H1 (cell line): Measurements from ENCODE around the gene MGLL. TPM values are rescaled to one million over a fixed set of nuclear protein-coding genes. Genes with fewer than 3 reads are reported as not detected.

Source experiments
- CTCF ChIA-PET: fragments of 300-600 bp; sonication (Branson Sonifier 250); formaldehyde crosslinking; loops from one replicate; lab custom pipeline; 2021; ENCODE audit not compliant: partially characterized antibody; lab: Charles Lee
- POLR2A ChIA-PET: fragments of 300-600 bp; sonication (Branson Sonifier 250); formaldehyde crosslinking; loops from one replicate; lab custom pipeline; 2021; ENCODE audit warnings: inconsistent platforms; ENCODE audit not compliant: partially characterized antibody; lab: Charles Lee
- DNase-seq, 2 experiments: peaks; one replicate each; pipeline versions ENCODE4 v3.0.0 to v3.0.0-alpha.2; 2010 to 2022; ENCODE audit warnings: low spot score in 2 of 2, low read depth in 1 of 2, mixed read lengths in 1 of 2
- FAIRE-seq: peaks from 2 replicates; lab custom pipeline; 2011; peaks lifted over from hg19 to GRCh38; lab: Jason Lieb, UNC
- H2AFZ ChIP-seq: 2 replicates; pipeline ENCODE4 v1.8.1; 2012; ENCODE audit warnings: low read length, inconsistent platforms
- H2AK5ac ChIP-seq: 2 replicates; pipeline ENCODE4 v1.6.1; 2013; ENCODE audit warnings: low read depth, low read length
- H2BK120ac ChIP-seq: replicated peaks from 2 replicates; pipeline ENCODE3; 2013; ENCODE audit warnings: low read depth, low read length, inconsistent platforms
- H2BK12ac ChIP-seq: 2 replicates; pipeline ENCODE4 v1.6.1; 2013; ENCODE audit warnings: low read depth, low read length
- H2BK15ac ChIP-seq: 2 replicates; pipeline ENCODE4 v1.6.1; 2013; ENCODE audit warnings: low read length
- H2BK20ac ChIP-seq: 2 replicates; pipeline ENCODE4 v1.6.1; 2013; ENCODE audit warnings: low read length
- H2BK5ac ChIP-seq: 2 replicates; pipeline ENCODE4 v1.6.1; 2013; ENCODE audit warnings: low read depth, low read length
- H3K14ac ChIP-seq: 2 replicates; pipeline ENCODE4 v1.6.1; 2013; ENCODE audit warnings: inconsistent platforms; ENCODE audit not compliant: insufficient read length
- H3K18ac ChIP-seq: 2 replicates; pipeline ENCODE4 v1.6.1; 2013; ENCODE audit warnings: low read length; ENCODE audit errors: extremely low read depth
- H3K23ac ChIP-seq: 2 replicates; pipeline ENCODE4 v1.6.1; 2013; ENCODE audit warnings: inconsistent platforms; ENCODE audit not compliant: insufficient read length
- H3K23me2 ChIP-seq: 2 replicates; pipeline ENCODE4 v1.6.1; 2013; ENCODE audit warnings: low read depth, low read length
- H3K27ac ChIP-seq: 2 replicates; pipeline ENCODE4 v1.6.1; 2011; ENCODE audit warnings: low read depth, low read length, inconsistent platforms
- H3K27me3 ChIP-seq, 4 experiments: replicated peaks in 1 of 4; 1 replicate in 1 of 4; 2 replicates in 3 of 4; pipeline versions ENCODE4 v1.6.1 to v1.8.1; 2011 to 2013; ENCODE audit warnings: low read length in 3 of 4, mild to moderate bottlenecking in 3 of 4, inconsistent platforms in 2 of 4, mixed read lengths in 2 of 4, moderate library complexity in 1 of 4; ENCODE audit not compliant: control insufficient read depth in 3 of 4, insufficient read depth in 3 of 4; ENCODE audit errors: extremely low read depth in 1 of 4
- H3K36me3 ChIP-seq, 4 experiments: 2 replicates each; pipeline versions ENCODE4 v1.6.1 to v1.8.1; 2011 to 2013; ENCODE audit warnings: mild to moderate bottlenecking in 4 of 4, low read length in 3 of 4, moderate library complexity in 2 of 4, control low read depth in 1 of 4, inconsistent platforms in 1 of 4; ENCODE audit not compliant: insufficient read depth in 4 of 4, control insufficient read depth in 2 of 4
- H3K4ac ChIP-seq: replicated peaks from 2 replicates; pipeline ENCODE3; 2013; ENCODE audit warnings: low read length, low read depth, mixed read lengths, inconsistent platforms; ENCODE audit not compliant: insufficient read length
- H3K4me1 ChIP-seq, 4 experiments: replicated peaks in 1 of 4; 1 replicate in 1 of 4; 2 replicates in 3 of 4; pipeline versions ENCODE4 v1.6.1 to v1.8.1; 2011 to 2013; ENCODE audit warnings: low read length in 3 of 4, inconsistent platforms in 2 of 4, mixed read lengths in 1 of 4; ENCODE audit not compliant: insufficient read depth in 4 of 4, control insufficient read depth in 3 of 4
- H3K4me2 ChIP-seq, 2 experiments: 2 replicates each; pipeline versions ENCODE4 v1.6.1 to v1.8.1; 2011 to 2013; ENCODE audit warnings: low read depth in 2 of 2, low read length in 2 of 2, control low read depth in 1 of 2, inconsistent platforms in 1 of 2, mild to moderate bottlenecking in 1 of 2; ENCODE audit not compliant: insufficient read depth in 1 of 2
- H3K4me3 ChIP-seq, 4 experiments: fragments of 200-600, 300-600 bp in 1 of 4; sonication (generic), shearing (Covaris generic), sonication (Bioruptor Twin) in 1 of 4; 2 replicates each; pipeline versions ENCODE4 v1.5.1 to v1.8.1; 2011 to 2016; ENCODE audit warnings: low read length in 4 of 4, low read depth in 3 of 4, control low read depth in 2 of 4, inconsistent platforms in 2 of 4, mild to moderate bottlenecking in 2 of 4, mixed read lengths in 1 of 4, moderate library complexity in 1 of 4; ENCODE audit not compliant: insufficient read depth in 2 of 4; ENCODE audit errors: extremely low read depth in 1 of 4
- H3K56ac ChIP-seq: replicated peaks from 2 replicates; pipeline ENCODE3; 2013; ENCODE audit warnings: low read depth, mild to moderate bottlenecking, mixed read lengths, low read length, inconsistent platforms; ENCODE audit not compliant: insufficient read length
- H3K79me1 ChIP-seq: 2 replicates; pipeline ENCODE4 v1.6.1; 2013; ENCODE audit warnings: low read depth, low read length, control low read depth
- H3K79me2 ChIP-seq, 2 experiments: 2 replicates each; pipeline versions ENCODE4 v1.6.1 to v1.8.1; 2012 to 2013; ENCODE audit warnings: low read length in 2 of 2, mild to moderate bottlenecking in 2 of 2, inconsistent platforms in 1 of 2; ENCODE audit not compliant: insufficient read depth in 2 of 2, control insufficient read depth in 1 of 2
- H3K9ac ChIP-seq, 4 experiments: replicated peaks in 1 of 4; 1 replicate in 1 of 4; 2 replicates in 3 of 4; pipeline versions ENCODE4 v1.6.1 to v1.8.1; 2011 to 2013; ENCODE audit warnings: low read depth in 3 of 4, low read length in 3 of 4, control low read depth in 2 of 4, mild to moderate bottlenecking in 2 of 4, moderate library complexity in 2 of 4, inconsistent platforms in 1 of 4; ENCODE audit errors: extremely low read depth in 1 of 4
- H3K9me3 ChIP-seq, 2 experiments: 2 replicates each; pipeline versions ENCODE4 v1.6.1 to v1.8.1; 2012 to 2013; ENCODE audit warnings: mild to moderate bottlenecking in 2 of 2, moderate library complexity in 2 of 2, control low read depth in 1 of 2, inconsistent platforms in 1 of 2, low read depth in 1 of 2, low read length in 1 of 2, mixed read lengths in 1 of 2; ENCODE audit not compliant: insufficient read depth in 2 of 2
- H4K20me1 ChIP-seq, 2 experiments: replicated peaks in 1 of 2; 2 replicates each; pipeline versions ENCODE3 to v1.8.1; 2011 to 2013; ENCODE audit warnings: inconsistent platforms in 2 of 2, low read length in 2 of 2, mild to moderate bottlenecking in 1 of 2; ENCODE audit not compliant: insufficient read depth in 2 of 2, control insufficient read depth in 1 of 2
- H4K5ac ChIP-seq: 2 replicates; pipeline ENCODE4 v1.6.1; 2013; ENCODE audit warnings: low read length, low read depth, mixed read lengths, inconsistent platforms; ENCODE audit not compliant: insufficient read length
- H4K8ac ChIP-seq: 2 replicates; pipeline ENCODE4 v1.8.0; 2013; ENCODE audit warnings: mild to moderate bottlenecking, moderate library complexity, low read length, inconsistent platforms; ENCODE audit not compliant: insufficient read depth; ENCODE audit errors: extremely low read depth
- H4K91ac ChIP-seq: replicated peaks from 2 replicates; pipeline ENCODE3; 2013; ENCODE audit warnings: low read length, mixed read lengths, inconsistent platforms; ENCODE audit not compliant: insufficient read length
- ASH2L ChIP-seq: fragments of 200-600, 300-600 bp; sonication (generic); IDR thresholded peaks from one replicate; pipeline ENCODE4 v1.7.1; 2017; ENCODE audit warnings: low read length
- ATF3 ChIP-seq: IDR thresholded peaks from 2 replicates; pipeline ENCODE4 v1.6.1; 2011; ENCODE audit warnings: low read depth, mild to moderate bottlenecking, low read length; ENCODE audit not compliant: insufficient read depth
- BACH1 ChIP-seq: IDR thresholded peaks from 2 replicates; pipeline ENCODE4 v1.6.1; 2012; ENCODE audit warnings: low read length, improper control_type of control experiment
- BRCA1 ChIP-seq: IDR thresholded peaks from 2 replicates; pipeline ENCODE4 v1.6.1; 2012; ENCODE audit warnings: low read depth, low read length, improper control_type of control experiment
- FOSL1 ChIP-seq: IDR thresholded peaks from 2 replicates; pipeline ENCODE4 v1.6.1; 2011; ENCODE audit warnings: mild to moderate bottlenecking, low read depth, low read length, moderate library complexity; ENCODE audit not compliant: insufficient read depth
- HDAC2 ChIP-seq, 2 experiments: fragments of 300-600 bp in 1 of 2; sonication (generic) in 1 of 2; IDR thresholded peaks; 2 replicates each; pipeline ENCODE4 v1.6.1; 2011 to 2012; ENCODE audit warnings: low read depth in 2 of 2, low read length in 2 of 2, mild to moderate bottlenecking in 2 of 2, moderate library complexity in 2 of 2, borderline replicate concordance in 1 of 2, inconsistent platforms in 1 of 2
- JUND ChIP-seq: IDR thresholded peaks from 2 replicates; pipeline ENCODE4 v1.6.1; 2011; ENCODE audit warnings: mild to moderate bottlenecking, improper control_type of control experiment, low read length
- MAFK ChIP-seq: IDR thresholded peaks from 2 replicates; pipeline ENCODE4 v1.6.1; 2012; ENCODE audit warnings: low read depth, mild to moderate bottlenecking, improper control_type of control experiment, low read length
- POLR2AphosphoS5 ChIP-seq: IDR thresholded peaks from 2 replicates; pipeline ENCODE4 v1.6.1; 2011; ENCODE audit warnings: low read depth, low read length
- SIRT6 ChIP-seq: IDR thresholded peaks from one replicate; pipeline ENCODE4 v1.7.1; 2012; ENCODE audit warnings: low read length, inconsistent platforms
- SIX5 ChIP-seq: IDR thresholded peaks from 2 replicates; pipeline ENCODE4 v1.6.1; 2011; ENCODE audit warnings: mild to moderate bottlenecking, low read depth, low read length
- SP2 ChIP-seq: IDR thresholded peaks from 2 replicates; pipeline ENCODE4 v1.6.1; 2012; ENCODE audit warnings: mild to moderate bottlenecking, low read length, inconsistent platforms
- SP4 ChIP-seq: IDR thresholded peaks from 2 replicates; pipeline ENCODE4 v1.6.1; 2012; ENCODE audit warnings: low read length, inconsistent platforms
- WGBS, 2 experiments: shearing (Covaris generic) in 1 of 2; methylation state at CpG; one replicate each; pipeline versions ENCODE4 v1.1.6 to v1.1.7; 2013 to 2015; ENCODE audit warnings: low lambda C conversion rate in 2 of 2, mixed read lengths in 2 of 2, inconsistent platforms in 1 of 2, low coverage in 1 of 2, missing lambda C conversion rate in 1 of 2; ENCODE audit not compliant: insufficient replicate concordance in 2 of 2, insufficient coverage in 1 of 2, insufficient read length in 1 of 2; ENCODE audit errors: extremely low coverage in 1 of 2, missing lambda C conversion rate in 1 of 2; 5-methylcytosine and 5-hydroxymethylcytosine counted together
- polyA plus RNA-seq, 7 experiments: library from polyadenylated mRNA; depleted of rRNA in 3 of 7; stranded (reverse) in 5 of 7; unstranded in 2 of 7; fragments of >200 nt in 5 of 7; fragments of 200-250 nt in 2 of 7; gene quantifications; 1 replicate in 5 of 7; 2 replicates in 1 of 7; 4 replicates in 1 of 7; pipeline versions ENCODE4 v1.2.1 to v1.2.3, GENCODE V29; 2011 to 2013; ENCODE audit warnings: missing spikeins in 2 of 7, mixed read lengths in 2 of 7
- total RNA-seq: library from RNA; stranded (reverse); fragmentation: NEBNext Ultra II Directional; extraction: Animal tissue kit (Norgen Biotek cat#: 25700); gene quantifications from 2 replicates; pipeline ENCODE4 v1.2.1, GENCODE V29; 2021

The MGLL gene
- total and polyA plus RNA-seq, 2 of the 8 experiments (the other 6 are each of a cell fraction or from before 2014, with no cell fraction given) = 0.05 to 0.34 TPM

- FAIRE-seq (no peak), DNase-seq (no peak)
- H4K8ac ChIP-seq = no peak overlapping the region
- no peaks in the 10 kb centered on the region for H3K79me2 ChIP-seq
- no peak overlapping the region for H2AK5ac ChIP-seq
- H4K20me1 ChIP-seq = peaks cover 0 to 1% of the 10 kb centered on the region in 2 experiments
- no peaks in the 10 kb centered on the region for H3K36me3 ChIP-seq
- no peaks in the 10 kb centered on the region for H3K9me3 ChIP-seq
- H2BK20ac ChIP-seq = peak overlapping the region; percentile 66; the same call in 1 of the 2 replicates
- no peak overlapping the region for H4K5ac ChIP-seq
- no peak overlapping the region for H3K9ac ChIP-seq
- H2AFZ ChIP-seq = no peak overlapping the region
- H3K4me3 ChIP-seq = no peak overlapping the region
- no peaks in the 10 kb centered on the region for H3K23me2 ChIP-seq
- no peak overlapping the region for H2BK15ac ChIP-seq
- ChIA-PET POLR2A (no interaction called here), CTCF (interaction anchor here (0.8 to 10.2 kb wide), 6 partner anchors 10 to 186 kb away, joined by 3 to 104 read pairs (median 8); no protein-coding TSS in a partner anchor)
- H3K27ac ChIP-seq = no peak overlapping the region
- H2BK5ac ChIP-seq = peak overlapping the region; percentile 15; the same call in 1 of the 2 replicates
- no peaks in the 10 kb centered on the region for H3K27me3 ChIP-seq
- peak overlapping the region; percentile 8 for H4K91ac ChIP-seq
- WGBS, 2 experiments = 84% methylated on average over 7 of the region's 8 CpGs; no CpG with 5 or more reads in 1 of the 2 experiments
- no peak overlapping the region for H3K23ac ChIP-seq
- H3K4me1 ChIP-seq = peaks cover 0 to 7% (median 2%) of the 10 kb centered on the region in 4 experiments; a peak in 3 of 7 replicates
- no peak overlapping the region for H3K4me2 ChIP-seq
- H3K56ac ChIP-seq = no peak overlapping the region
- no peak overlapping the region for H3K14ac ChIP-seq
- no peak overlapping the region for H3K18ac ChIP-seq
- H3K79me1 ChIP-seq = no peaks in the 10 kb centered on the region; the same call in 1 of the 2 replicates
- H2BK12ac ChIP-seq = peak overlapping the region; percentile 1; the same call in 1 of the 2 replicates
- H2BK120ac ChIP-seq = no peak overlapping the region
- H3K4ac ChIP-seq = no peak overlapping the region
- TF ChIP-seq SP4 (no peak), JUND (no peak), FOSL1 (no peak), SIX5 (no peak), BRCA1 (no peak), ATF3 (no peak), MAFK (no peak), SP2 (no peak), HDAC2 (IDR thresholded peaks at IDR 0.05; ENCODE audit: borderline replicate concordance in 1 of 2, low read depth in 2 of 2, low read length in 2 of 2) (no peak), ASH2L (no peak), POLR2AphosphoS5 (no peak), BACH1 (no peak), SIRT6 (no peak)
These were observed 176.8 kb downstream of the MGLL start for GRCh38 chr3:127645371-127646015.
